ENCODE data around the gene SPATA6.

Gene SPATA6

GRCh38 chr1:48246727-48247126 lies 225.3 kb downstream of the SPATA6 start:
- no peak for TF ChIP-seq CTCF (IDR thresholded peaks at IDR 0.05; ENCODE audit: control insufficient read depth, insufficient read depth, low read depth, low read length, missing control alignments)
- no peak for DNase-seq (ENCODE audit: low read depth)
- no peak overlapping the region for H3K4me3 ChIP-seq (ENCODE audit: control insufficient read depth, low read depth, low read length)
